K562 (cell line): ENCODE measurements around the gene CACNG5. TPM values are rescaled to one million over a fixed set of nuclear protein-coding genes. Genes with fewer than 3 reads are reported as not detected.

ENCODE experiments used
- ATAC-seq: fragments of 200-7000 bp; cut with Tn5 transposase; 3 replicates; pipeline ENCODE4 v1.9.1; 2020; ENCODE audit warnings: moderate library complexity
- BruUV-seq: library from RNA; stranded (reverse); fragments of 400-500 nt; replicated peaks from 2 replicates; lab custom pipeline; 2021; lab: Mats Ljungman, UMichigan
- CTCF ChIA-PET: fragments of 300-600 bp; formaldehyde crosslinking; extraction: SDS; loops from one replicate; lab custom pipeline; 2021; ENCODE audit warnings: low intra/inter-chr PET ratio; lab: Yijun Ruan, JAX
- POLR2A ChIA-PET: fragments of 300-600, 350-650 bp; sonication (Branson Sonifier 250); formaldehyde crosslinking; extraction: SDS; loops from one replicate; lab custom pipeline; 2021; ENCODE audit warnings: antibody characterized with exemption, inconsistent platforms; lab: Yijun Ruan, JAX
- DNase-seq, 4 experiments: peaks; one replicate each; pipeline versions ENCODE4 v3.0.0 to v3.0.0-alpha.2; 2011 to 2018; ENCODE audit warnings: low spot score in 3 of 4, mixed read lengths in 3 of 4; ENCODE audit errors: extremely low read depth in 1 of 4
- FAIRE-seq: peaks from 2 replicates; lab custom pipeline; 2011; peaks lifted over from hg19 to GRCh38; lab: Jason Lieb, UNC
- H2AFZ ChIP-seq: 2 replicates; pipeline ENCODE4 v1.6.0; 2011; ENCODE audit warnings: low read depth, low read length, control low read depth, inconsistent platforms
- H3K27ac ChIP-seq: fragments of 200-600 bp; 3 replicates; pipeline ENCODE4 v1.8.0; 2011; ENCODE audit warnings: low read depth, mild to moderate bottlenecking, control low read depth, inconsistent platforms, low read length, moderate library complexity, mixed read lengths; ENCODE audit errors: extremely low read depth
- H3K27me3 ChIP-seq, 2 experiments: fragments of 300-600 bp in 1 of 2; 2 replicates in 1 of 2; 3 replicates in 1 of 2; pipeline versions ENCODE4 v1.6.0 to v1.8.0; 2011; ENCODE audit warnings: inconsistent platforms in 2 of 2, low read length in 2 of 2, mild to moderate bottlenecking in 1 of 2, mixed read lengths in 1 of 2, moderate library complexity in 1 of 2; ENCODE audit not compliant: control insufficient read depth in 2 of 2, insufficient read depth in 2 of 2
- H3K36me3 ChIP-seq: fragments of 300-600 bp; 3 replicates; pipeline ENCODE4 v1.8.0; 2011; ENCODE audit warnings: mild to moderate bottlenecking, low read length, inconsistent platforms; ENCODE audit not compliant: control insufficient read depth, insufficient read depth
- H3K4me1 ChIP-seq, 2 experiments: fragments of 200-600 bp in 1 of 2; replicated peaks in 1 of 2; 2 replicates in 1 of 2; 3 replicates in 1 of 2; pipeline versions ENCODE4 v1.5.1 to v1.8.0; 2011; ENCODE audit warnings: inconsistent platforms in 2 of 2, low read length in 2 of 2, mild to moderate bottlenecking in 1 of 2, mixed read lengths in 1 of 2, moderate library complexity in 1 of 2; ENCODE audit not compliant: control insufficient read depth in 2 of 2, insufficient read depth in 2 of 2
- H3K4me2 ChIP-seq: 2 replicates; pipeline ENCODE4 v1.6.1; 2011; ENCODE audit warnings: low read length, control low read depth, inconsistent platforms, mixed read lengths; ENCODE audit not compliant: insufficient read depth
- H3K4me3 ChIP-seq: fragments of 200-600 bp; sonication (generic), shearing (Covaris generic); 2 replicates; pipeline ENCODE4 v1.5.1; 2016; ENCODE audit warnings: control low read depth, inconsistent platforms
- H3K79me2 ChIP-seq: fragments of 200-600 bp; 3 replicates; pipeline ENCODE4 v1.8.0; 2011; ENCODE audit warnings: low read length, inconsistent platforms; ENCODE audit not compliant: control insufficient read depth, insufficient read depth
- H3K9ac ChIP-seq, 2 experiments: 2 replicates each; pipeline versions ENCODE4 v1.6.0 to v1.6.1; 2011; ENCODE audit warnings: low read depth in 2 of 2, low read length in 2 of 2, control low read depth in 1 of 2, inconsistent platforms in 1 of 2, mild to moderate bottlenecking in 1 of 2, mixed read lengths in 1 of 2; ENCODE audit not compliant: insufficient read depth in 1 of 2
- H3K9me1 ChIP-seq: one replicate; pipeline ENCODE4 v1.6.0; 2011; ENCODE audit warnings: inconsistent platforms, mild to moderate bottlenecking, low read length, moderate library complexity; ENCODE audit not compliant: control insufficient read depth, insufficient read depth
- H3K9me3 ChIP-seq: replicated peaks from 2 replicates; pipeline ENCODE4 v1.5.1; 2011; ENCODE audit warnings: low read depth, low read length, inconsistent platforms; ENCODE audit not compliant: control insufficient read depth, insufficient read depth
- H4K20me1 ChIP-seq: replicated peaks from 2 replicates; pipeline ENCODE4 v1.6.1; 2011; ENCODE audit warnings: low read length, inconsistent platforms, mixed read lengths; ENCODE audit not compliant: control insufficient read depth, insufficient read depth
- COPS2 ChIP-seq: fragments of 450-650 bp; conservative IDR thresholded peaks from 2 replicates; pipeline ENCODE4 v1.6.1; 2016; ENCODE audit warnings: mild to moderate bottlenecking, moderate library complexity
- HCFC1 ChIP-seq: IDR thresholded peaks from 2 replicates; pipeline ENCODE4 v1.6.1; 2012; ENCODE audit warnings: low read depth, low read length, improper control_type of control experiment
- HMBOX1 ChIP-seq: sonication (generic); IDR thresholded peaks from 2 replicates; pipeline ENCODE4 v1.6.1; 2016
- SAFB ChIP-seq: fragments of 200-400 bp; formaldehyde crosslinking; IDR thresholded peaks from 2 replicates; pipeline ENCODE4 v1.6.1; 2017; ENCODE audit warnings: low read depth, low read length, borderline replicate concordance
- SP2 ChIP-seq: IDR thresholded peaks from 2 replicates; pipeline ENCODE4 v1.6.1; 2011; ENCODE audit warnings: mild to moderate bottlenecking, low read depth, low read length, moderate library complexity; ENCODE audit not compliant: poor library complexity, severe bottlenecking; ENCODE audit errors: extremely low read depth
- SUPT5H ChIP-seq: fragments of 450-650 bp; IDR thresholded peaks from 2 replicates; pipeline ENCODE4 v1.6.1; 2016
- ZFP30 ChIP-seq: fragments of 250-450 bp; sonication (Bioruptor Pico); IDR thresholded peaks from 2 replicates; pipeline ENCODE4 v1.8.0; 2022; ENCODE audit warnings: moderate library complexity, mild to moderate bottlenecking, inconsistent platforms, borderline replicate concordance
- ZFP36 ChIP-seq: fragments of 150-350 bp; IDR thresholded peaks from 2 replicates; pipeline ENCODE4 v1.6.1; 2018; ENCODE audit warnings: low read length, low read depth; ENCODE audit not compliant: partially characterized antibody
- ZNF699 ChIP-seq: fragments of 250-450 bp; sonication (Bioruptor Pico); IDR thresholded peaks from 2 replicates; pipeline ENCODE4 v1.8.0; 2021; ENCODE audit warnings: mild to moderate bottlenecking, moderate library complexity; ENCODE audit not compliant: insufficient replicate concordance
- ZNF764 ChIP-seq: fragments of 250-450 bp; sonication (Bioruptor Pico); IDR thresholded peaks from 2 replicates; pipeline ENCODE4 v1.4.0; 2020; ENCODE audit warnings: low read depth, mild to moderate bottlenecking, moderate library complexity
- WGBS: fragments of 100-300 bp; shearing (Covaris generic); methylation state at CpG from one replicate; pipeline ENCODE4 v1.1.6; 2016; ENCODE audit warnings: low coverage, mixed read lengths; ENCODE audit not compliant: insufficient coverage; ENCODE audit errors: missing lambda C conversion rate; 5-methylcytosine and 5-hydroxymethylcytosine counted together
- in situ Hi-C: fragments of 300-500 bp; cut with MboI; formaldehyde crosslinking; loops from 4 replicates; pipeline ENCODE4 v1.15.0; 2018; ENCODE audit warnings: inconsistent platforms, mixed read lengths
- intact Hi-C: fragments of 100-400 bp; cut with micrococcal nuclease; formaldehyde crosslinking; loops from 2 replicates; pipeline ENCODE4 v1.14.2; 2022
- polyA plus RNA-seq, 8 experiments: library from polyadenylated mRNA; depleted of rRNA in 4 of 8; stranded (reverse) in 5 of 8; unstranded in 3 of 8; fragments of >200 nt; fragmentation: Nextera tagmentation in 2 of 8; fragmentation: Illumina TruSeq in 1 of 8; extraction: Ambion mirVana in 2 of 8; extraction: Trizol in 1 of 8; gene quantifications; 2 replicates each; pipeline versions ENCODE4 v1.2.1 to v1.2.3, GENCODE V29; 2011 to 2014; ENCODE audit warnings: inconsistent platforms in 1 of 8, missing spikeins in 1 of 8
- total RNA-seq, 7 experiments: library from RNA; depleted of rRNA in 6 of 7; stranded (reverse); fragments of >200 nt in 6 of 7; fragmentation: Illumina TruSeq in 2 of 7; extraction: Trizol in 2 of 7; gene quantifications; 2 replicates each; pipeline versions ENCODE4 v1.2.1 to v1.2.3, GENCODE V29; 2011 to 2021; ENCODE audit warnings: low replicate concordance in 1 of 7

The CACNG5 gene
- total and polyA plus RNA-seq, 9 of the 15 experiments (the other 6 are each of a cell fraction or from before 2014, with no cell fraction given) = not detected

- H2AFZ ChIP-seq = no peak overlapping the region
- no peak overlapping the region for H3K4me2 ChIP-seq
- POLR2A ChIA-PET = interaction anchor here (0.7 kb wide), 1 partner anchor 236 kb away, joined by 3 read pairs; no protein-coding TSS in a partner anchor
- H4K20me1 ChIP-seq = no peaks in the 10 kb centered on the region
- no peak for TF ChIP-seq COPS2
- no peak for TF ChIP-seq ZFP36
- no peak for TF ChIP-seq ZNF764 (CRISPR knock-in tag)
- TF ChIP-seq SUPT5H = no peak
- no peak for TF ChIP-seq HMBOX1
- no peak for TF ChIP-seq ZNF699
- no peak for TF ChIP-seq HCFC1
- no peak for TF ChIP-seq SAFB
- TF ChIP-seq ZFP30 = no peak
- TF ChIP-seq SP2 = no peak
- no peak overlapping the region for H3K9ac ChIP-seq
- FAIRE-seq (no peak), ATAC-seq (no peak), DNase-seq (no peak)
- H3K79me2 ChIP-seq = no peaks in the 10 kb centered on the region
- CTCF ChIA-PET = no interaction called here
- no peaks in the 10 kb centered on the region for H3K4me1 ChIP-seq
- no peaks in the 10 kb centered on the region for H3K9me3 ChIP-seq
- peaks cover 33 to 66% of the 10 kb centered on the region in 2 experiments for H3K27me3 ChIP-seq
- H3K36me3 ChIP-seq = no peaks in the 10 kb centered on the region
- H3K27ac ChIP-seq = no peak overlapping the region
- in situ Hi-C loops (no loop called here), intact Hi-C loops (no loop called here)
- H3K9me1 ChIP-seq = no peaks in the 10 kb centered on the region
- no TSS peak for BruUV-seq
- WGBS = under 1% methylated on average over 18 of the region's 18 CpGs
- no peak overlapping the region for H3K4me3 ChIP-seq
Measured at GRCh38 chr17:66910651-66911285, 75.9 kb downstream of the CACNG5 start.
